OCI-LY7 (cell line): ENCODE results near the gene ZNF613. TPM values are rescaled to one million over a fixed set of nuclear protein-coding genes. Genes with fewer than 3 reads are reported as not detected.

Experiments used
- BruUV-seq: library from RNA; stranded (reverse); fragments of 400-500 nt; replicated peaks from 2 replicates; lab custom pipeline; 2021; lab: Mats Ljungman, UMichigan
- CTCF ChIA-PET: fragments of 300-600 bp; sonication (Branson Sonifier 250); formaldehyde crosslinking; loops from one replicate; lab custom pipeline; 2022; ENCODE audit warnings: antibody characterized with exemption; ENCODE audit not compliant: unreplicated experiment; lab: Charles Lee
- POLR2A ChIA-PET: fragments of 300-600 bp; sonication (Branson Sonifier 250); formaldehyde crosslinking; loops from one replicate; lab custom pipeline; 2022; ENCODE audit warnings: antibody characterized with exemption; lab: Charles Lee
- DNase-seq: peaks from one replicate; pipeline ENCODE4 v3.0.0-alpha.2; 2015; ENCODE audit warnings: low spot score
- H2AFZ ChIP-seq: fragments of 200-600 bp; sonication (generic), shearing (Covaris generic); 2 replicates; pipeline ENCODE4 v1.6.1; 2014; ENCODE audit warnings: mild to moderate bottlenecking, antibody characterized with exemption, low read length, moderate library complexity
- H3K27ac ChIP-seq: fragments of 200-600 bp; sonication (generic); 2 replicates; pipeline ENCODE4 v1.5.1; 2014; ENCODE audit warnings: mixed run types, low read depth, mild to moderate bottlenecking, moderate library complexity, low read length, inconsistent platforms; ENCODE audit not compliant: poor library complexity, severe bottlenecking
- H3K36me3 ChIP-seq: fragments of 200-600 bp; sonication (generic); 2 replicates; pipeline ENCODE4 v1.6.1; 2014; ENCODE audit warnings: mild to moderate bottlenecking, antibody characterized with exemption, low read length, moderate library complexity, mixed read lengths; ENCODE audit not compliant: insufficient read depth
- H3K4me1 ChIP-seq: fragments of 200-600 bp; sonication (generic); 2 replicates; pipeline ENCODE4 v1.5.1; 2014; ENCODE audit warnings: mild to moderate bottlenecking, low read length; ENCODE audit not compliant: insufficient read depth, poor library complexity, severe bottlenecking
- H3K4me2 ChIP-seq: fragments of 200-600 bp; sonication (generic); 2 replicates; pipeline ENCODE4 v1.6.1; 2014; ENCODE audit warnings: mild to moderate bottlenecking, low read length
- H3K4me3 ChIP-seq: fragments of 200-600 bp; sonication (generic); 2 replicates; pipeline ENCODE4 v1.5.1; 2014; ENCODE audit warnings: mild to moderate bottlenecking, low read depth, low read length; ENCODE audit not compliant: poor library complexity, severe bottlenecking
- H3K79me2 ChIP-seq: fragments of 200-600 bp; sonication (generic); 2 replicates; pipeline ENCODE4 v1.6.1; 2016; ENCODE audit warnings: low read depth, mild to moderate bottlenecking, low read length, moderate library complexity, mixed read lengths; ENCODE audit not compliant: insufficient read depth
- H3K9me2 ChIP-seq: fragments of 200-600 bp; sonication (generic); 2 replicates; pipeline ENCODE4 v1.6.1; 2016; ENCODE audit warnings: mild to moderate bottlenecking, low read length, mixed read lengths; ENCODE audit not compliant: insufficient read depth
- H3K9me3 ChIP-seq: fragments of 200-600 bp; sonication (generic); 2 replicates; pipeline ENCODE4 v1.6.1; 2014; ENCODE audit warnings: mild to moderate bottlenecking, mixed run types, low read length, mixed read lengths
- H4K20me1 ChIP-seq: fragments of 200-600 bp; sonication (generic); 2 replicates; pipeline ENCODE4 v1.6.1; 2014; ENCODE audit warnings: mild to moderate bottlenecking, antibody characterized with exemption, low read length, moderate library complexity, mixed read lengths; ENCODE audit not compliant: insufficient read depth
- CTCF ChIP-seq: fragments of 200-600 bp; sonication (generic); conservative IDR thresholded peaks from 2 replicates; pipeline ENCODE4 v1.5.1; 2014; ENCODE audit warnings: mild to moderate bottlenecking, antibody characterized with exemption, low read length, moderate library complexity, mixed read lengths
- EZH2phosphoT487 ChIP-seq: fragments of 200-600 bp; sonication (generic); IDR thresholded peaks from 2 replicates; pipeline ENCODE4 v1.6.1; 2018; ENCODE audit warnings: low read depth, borderline replicate concordance, mild to moderate bottlenecking, mixed run types, antibody characterized with exemption, low read length, moderate library complexity, mixed read lengths
- intact Hi-C: fragments of 100-400 bp; cut with micrococcal nuclease; formaldehyde crosslinking; loops from one replicate; pipeline ENCODE4 v1.10.0; 2022; ENCODE audit not compliant: unreplicated experiment
- total RNA-seq, 2 experiments: library from RNA; depleted of rRNA in 1 of 2; stranded (reverse); fragments of >200 nt in 1 of 2; shearing (Covaris generic) in 1 of 2; gene quantifications; 2 replicates each; pipeline ENCODE4 v1.2.3, GENCODE V29; 2014 to 2022

The ZNF613 gene
- total RNA-seq, 2 experiments from 2014 or later = 4.5 to 10.0 TPM

GRCh38 chr19:51891193-51891747 lies 36.0 kb upstream of the ZNF613 start:
- DNase-seq = no peak
- Histone ChIP-seq H3K27ac (no peak overlapping the region), H3K36me3 (peaks cover 82% of the 10 kb centered on the region), H3K9me3 (peaks cover 19% of the 10 kb centered on the region), H3K9me2 (no peaks in the 10 kb centered on the region), H2AFZ (no peak overlapping the region), H3K4me1 (no peaks in the 10 kb centered on the region), H3K4me3 (no peak overlapping the region), H3K79me2 (no peaks in the 10 kb centered on the region), H3K4me2 (no peak overlapping the region), H4K20me1 (no peaks in the 10 kb centered on the region)
- no TSS peak for BruUV-seq
- ChIA-PET CTCF (no interaction called here), POLR2A (interaction anchor here (0.6 kb wide), 2 partner anchors 96 to 1783 kb away, joined by 3 read pairs; no protein-coding TSS in a partner anchor)
- TF ChIP-seq CTCF = no peak
- TF ChIP-seq EZH2phosphoT487 = no peak
- intact Hi-C loops = no loop called here

- CTCF ChIA-PET = no interaction called here
- peaks cover 5% of the 10 kb centered on the region; the same call in 1 of the 2 replicates for H3K79me2 ChIP-seq
- peak; percentile 31; the same call in 1 of the 2 replicates for TF ChIP-seq CTCF
- no peak for TF ChIP-seq EZH2phosphoT487
- H3K4me3 ChIP-seq = no peak overlapping the region
- 0 out of 2 replicates have a peak, but pooled peaks cover 10% of the 10 kb centered on the region for H3K9me3 ChIP-seq
- H3K27ac ChIP-seq = no peak overlapping the region
- no peak overlapping the region for H2AFZ ChIP-seq
- no peak for DNase-seq
- no peaks in the 10 kb centered on the region for H4K20me1 ChIP-seq
- intact Hi-C loops = no loop called here
- BruUV-seq = no TSS peak
- H3K4me2 ChIP-seq = no peak overlapping the region
- peaks cover 51% of the 10 kb centered on the region for H3K36me3 ChIP-seq
- H3K4me1 ChIP-seq = peaks cover 4% of the 10 kb centered on the region
- no peaks in the 10 kb centered on the region for H3K9me2 ChIP-seq
- POLR2A ChIA-PET = no interaction called here
Observed at GRCh38 chr19:51901860-51902259, 25.4 kb upstream of the ZNF613 start.

GRCh38 chr19:51903192-51903591 lies 24.1 kb upstream of the ZNF613 start:
- H3K4me2 ChIP-seq = no peak overlapping the region
- ChIA-PET CTCF (no interaction called here), POLR2A (no interaction called here)
- H3K9me3 ChIP-seq = 0 out of 2 replicates have a peak, but pooled peaks cover 10% of the 10 kb centered on the region
- H3K4me3 ChIP-seq = no peak overlapping the region
- H3K9me2 ChIP-seq = no peaks in the 10 kb centered on the region
- TF ChIP-seq CTCF (no peak), EZH2phosphoT487 (no peak)
- no TSS peak for BruUV-seq
- no peak overlapping the region for H3K27ac ChIP-seq
- no peak for DNase-seq
- no peaks in the 10 kb centered on the region for H4K20me1 ChIP-seq
- H3K4me1 ChIP-seq = peaks cover 4% of the 10 kb centered on the region
- H3K36me3 ChIP-seq = peaks cover 37% of the 10 kb centered on the region
- peaks cover 5% of the 10 kb centered on the region; the same call in 1 of the 2 replicates for H3K79me2 ChIP-seq
- H2AFZ ChIP-seq = no peak overlapping the region
- intact Hi-C loops = no loop called here
